Dendritic cell treated with granulocyte-macrophage colony-stimulating factor and Interleukin-4, amounts not matched to agents 40 ng/mL and 50 ng/mL, for 4 days (primary cell): Measurements from ENCODE around the gene EIF2D.
"Not testable (repeated sequence)": the region's sequence is repeated elsewhere in the genome, so short reads cannot be mapped to it uniquely, and the experiment has no call there.

Experiments used
- H3K27ac Mint-ChIP-seq: one replicate; pipeline ENCODE4 v1.8.0; 2022; ENCODE audit warnings: mild to moderate bottlenecking, mixed read lengths
- H3K27me3 Mint-ChIP-seq: one replicate; pipeline ENCODE4 v1.8.0; 2022; ENCODE audit warnings: mild to moderate bottlenecking, mixed read lengths
- H3K36me3 Mint-ChIP-seq: one replicate; pipeline ENCODE4 v1.8.0; 2022; ENCODE audit warnings: low read depth, mixed read lengths
- H3K4me1 Mint-ChIP-seq: one replicate; pipeline ENCODE4 v1.8.0; 2022; ENCODE audit warnings: low read depth, mixed read lengths
- H3K4me3 Mint-ChIP-seq: one replicate; pipeline ENCODE4 v1.8.0; 2022; ENCODE audit warnings: mild to moderate bottlenecking, moderate library complexity, mixed read lengths
- H3K9me3 Mint-ChIP-seq: one replicate; pipeline ENCODE4 v1.8.0; 2022; ENCODE audit warnings: mixed read lengths
- intact Hi-C: fragments of 100-400 bp; cut with micrococcal nuclease; formaldehyde crosslinking; loops from one replicate; pipeline ENCODE4 v1.15.0; 2022

Gene EIF2D

DNA sequence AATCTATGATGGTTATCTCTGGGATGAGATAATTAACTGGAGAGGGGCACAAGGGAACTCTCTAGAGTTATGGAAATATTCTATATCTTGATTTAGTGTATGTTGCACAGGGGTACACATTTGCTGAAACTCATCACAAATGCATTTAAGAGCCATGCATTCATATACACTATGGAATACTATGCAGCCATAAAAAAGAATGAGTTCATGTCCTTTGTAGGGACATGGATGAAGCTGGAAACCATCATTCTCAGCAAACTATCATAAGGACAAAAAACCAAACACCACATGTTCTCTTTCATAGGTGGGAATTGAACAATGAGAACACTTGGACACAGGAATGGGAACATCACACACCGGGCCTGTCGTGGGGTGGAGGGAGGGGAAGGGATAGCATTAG, 14.1 kb upstream of the EIF2D start:
- H3K4me3 Mint-ChIP-seq, intact Hi-C loops, H3K9me3 Mint-ChIP-seq, H3K27me3 Mint-ChIP-seq, H3K36me3 Mint-ChIP-seq, H3K27ac Mint-ChIP-seq, H3K4me1 Mint-ChIP-seq: not testable (repeated sequence)

DNA sequence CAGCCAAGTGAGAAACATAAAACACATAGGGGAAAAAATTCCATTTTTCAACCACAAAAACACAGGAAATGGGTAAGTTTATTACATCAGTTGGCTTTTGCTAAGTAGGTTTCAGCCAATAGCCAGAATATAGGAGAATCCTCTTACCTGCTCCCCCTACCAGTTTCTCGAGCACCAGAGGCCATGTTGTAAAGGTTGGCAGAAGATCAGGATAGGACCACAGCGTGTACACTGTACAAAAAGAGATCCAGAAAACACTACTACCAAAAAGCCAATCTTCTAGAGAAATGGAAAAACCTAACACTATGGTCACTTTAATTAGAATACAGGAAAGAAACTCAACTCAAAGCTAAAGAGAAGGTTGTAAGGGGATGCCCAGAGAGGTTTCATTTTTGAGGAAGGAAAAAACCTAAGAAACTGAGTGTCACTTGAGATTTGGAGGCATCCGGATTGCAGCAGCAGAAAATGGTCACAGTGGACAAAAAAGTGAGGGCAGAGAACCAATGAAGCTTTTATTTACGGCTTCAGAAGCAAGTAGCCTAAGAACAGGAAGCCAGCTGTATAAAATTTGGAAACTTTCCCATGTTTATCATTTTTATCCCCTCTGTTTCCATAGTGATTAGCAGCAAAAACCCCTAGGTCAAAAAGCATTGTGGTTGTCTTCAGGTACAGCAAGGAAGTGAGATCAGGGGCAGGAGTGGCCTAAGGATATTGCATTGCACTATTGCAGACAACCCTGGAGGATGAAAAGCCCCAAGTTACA, 2.9 kb downstream of the EIF2D start:
- Mint-ChIP-seq H3K4me1 (peaks cover 22% of the 10 kb centered on the region), H3K9me3 (no peaks in the 10 kb centered on the region), H3K27me3 (no peaks in the 10 kb centered on the region), H3K4me3 (no peak overlapping the region), H3K36me3 (peaks cover 66% of the 10 kb centered on the region), H3K27ac (no peak overlapping the region)
- intact Hi-C loops, result loop anchor here (5.0 kb wide), 1 partner anchor 303 kb away; no protein-coding TSS in a partner anchor

DNA sequence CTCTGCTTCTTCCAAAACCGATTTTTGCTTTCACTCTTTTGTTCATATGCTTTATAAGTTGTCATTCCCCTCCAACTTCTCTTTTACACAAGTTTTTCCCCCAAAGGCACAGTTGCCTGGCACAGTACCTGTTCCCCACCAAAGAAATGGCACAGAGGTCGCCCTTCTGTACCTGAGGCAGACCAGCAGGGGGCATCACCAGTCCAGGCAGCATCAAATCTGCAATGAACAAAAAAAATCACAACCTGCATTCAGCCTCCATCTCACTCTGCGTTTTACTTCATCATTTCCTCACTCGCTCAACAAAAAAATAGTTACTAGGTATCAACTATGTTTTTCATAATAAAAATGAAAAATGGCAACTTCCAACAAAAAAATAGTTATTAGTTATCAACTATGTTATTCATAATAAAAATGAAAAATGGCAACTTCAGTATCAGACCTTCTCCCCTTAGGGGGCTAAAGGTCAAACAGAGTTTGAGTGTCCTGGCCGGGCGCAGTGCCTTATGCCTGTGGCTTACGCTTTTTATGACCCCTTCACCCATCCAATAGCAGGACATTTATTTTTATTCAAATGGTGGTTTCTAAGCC, 4.1 kb downstream of the EIF2D start:
- no peaks in the 10 kb centered on the region for H3K27me3 Mint-ChIP-seq
- intact Hi-C loops, result loop anchor here (5.0 kb wide), 1 partner anchor 304 kb away; no protein-coding TSS in a partner anchor
- peaks cover 22% of the 10 kb centered on the region for H3K4me1 Mint-ChIP-seq
- H3K27ac Mint-ChIP-seq, result no peak overlapping the region
- no peaks in the 10 kb centered on the region for H3K9me3 Mint-ChIP-seq
- no peak overlapping the region for H3K4me3 Mint-ChIP-seq
- H3K36me3 Mint-ChIP-seq, result peaks cover 78% of the 10 kb centered on the region

DNA sequence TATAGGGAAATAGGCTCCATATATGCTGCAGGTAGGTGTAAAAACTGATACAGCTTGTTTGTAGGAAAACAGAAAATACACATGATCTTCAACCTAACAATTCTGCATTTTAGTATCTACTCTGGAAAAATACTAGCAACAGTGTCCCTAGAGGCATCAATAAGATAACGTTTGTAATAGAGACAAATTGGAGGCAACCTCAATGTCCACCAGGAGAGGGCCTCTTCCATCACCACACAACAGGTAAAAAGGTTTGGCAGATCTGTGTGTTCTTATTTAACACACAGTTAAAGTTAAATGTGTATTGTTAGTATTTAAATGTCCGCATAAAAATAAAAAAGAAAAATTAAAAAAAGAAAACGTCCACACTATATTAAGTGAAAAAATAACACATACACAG, 5.4 kb downstream of the EIF2D start:
- no peaks in the 10 kb centered on the region for H3K9me3 Mint-ChIP-seq

DNA sequence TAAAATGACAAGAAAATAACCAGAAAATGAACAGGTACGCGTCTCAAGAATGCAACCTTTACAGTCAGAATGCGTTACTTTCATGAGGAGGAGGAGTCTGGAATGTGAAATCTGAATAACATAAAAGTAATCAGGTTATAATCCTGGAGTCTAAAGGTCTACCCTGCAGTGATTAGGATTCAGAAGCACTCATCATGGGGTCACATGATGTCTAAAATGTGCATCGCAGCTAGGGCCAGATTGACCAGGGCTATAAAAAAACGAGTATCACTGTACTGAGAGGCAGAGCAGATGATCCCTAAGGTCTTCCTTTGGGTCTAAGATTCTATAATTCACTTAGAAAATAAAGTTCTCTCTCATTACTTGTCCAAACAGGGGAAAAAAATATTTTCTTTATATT, 7.4 kb downstream of the EIF2D start:
- H3K4me1 Mint-ChIP-seq, result peaks cover 5% of the 10 kb centered on the region
- H3K4me3 Mint-ChIP-seq, result no peak overlapping the region
- no peaks in the 10 kb centered on the region for H3K27me3 Mint-ChIP-seq
- H3K27ac Mint-ChIP-seq, result no peak overlapping the region
- intact Hi-C loops, result loop anchor here (5.0 kb wide), 1 partner anchor 307 kb away; no protein-coding TSS in a partner anchor
- H3K36me3 Mint-ChIP-seq, result peaks cover 87% of the 10 kb centered on the region
- H3K9me3 Mint-ChIP-seq, result no peaks in the 10 kb centered on the region

More for the DNA sequence above, 5.4 kb downstream of the EIF2D start:
- Mint-ChIP-seq H3K27ac (no peak overlapping the region), H3K4me1 (peaks cover 18% of the 10 kb centered on the region), H3K4me3 (no peak overlapping the region), H3K27me3 (no peaks in the 10 kb centered on the region), H3K36me3 (peaks cover 88% of the 10 kb centered on the region)
- intact Hi-C loops, result loop anchor here (5.0 kb wide), 1 partner anchor 305 kb away; no protein-coding TSS in a partner anchor

DNA sequence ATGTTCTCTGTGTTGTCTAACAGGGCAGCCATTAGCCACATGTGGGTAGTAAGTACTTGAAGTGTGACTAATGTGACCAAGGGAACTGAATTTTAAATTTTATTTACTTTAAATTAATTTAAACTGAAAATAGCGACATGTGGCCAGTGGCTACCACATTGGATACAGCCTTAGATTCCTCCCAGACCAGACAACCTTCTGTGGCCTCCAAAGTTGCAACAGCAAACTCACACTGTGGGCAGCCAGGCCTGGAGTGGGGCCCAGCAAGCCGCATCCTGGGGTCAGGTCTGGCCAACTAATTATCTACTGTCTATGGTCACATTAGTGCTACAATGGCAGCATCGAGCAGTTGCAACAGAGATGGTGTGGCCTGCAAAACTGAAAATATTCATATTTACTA, 11.7 kb downstream of the EIF2D start:
- intact Hi-C loops, result no loop called here
- H3K4me3 Mint-ChIP-seq, result no peak overlapping the region
- no peaks in the 10 kb centered on the region for H3K27me3 Mint-ChIP-seq
- no peaks in the 10 kb centered on the region for H3K9me3 Mint-ChIP-seq
- peaks cover 92% of the 10 kb centered on the region for H3K36me3 Mint-ChIP-seq
- no peaks in the 10 kb centered on the region for H3K4me1 Mint-ChIP-seq
- H3K27ac Mint-ChIP-seq, result no peak overlapping the region

DNA sequence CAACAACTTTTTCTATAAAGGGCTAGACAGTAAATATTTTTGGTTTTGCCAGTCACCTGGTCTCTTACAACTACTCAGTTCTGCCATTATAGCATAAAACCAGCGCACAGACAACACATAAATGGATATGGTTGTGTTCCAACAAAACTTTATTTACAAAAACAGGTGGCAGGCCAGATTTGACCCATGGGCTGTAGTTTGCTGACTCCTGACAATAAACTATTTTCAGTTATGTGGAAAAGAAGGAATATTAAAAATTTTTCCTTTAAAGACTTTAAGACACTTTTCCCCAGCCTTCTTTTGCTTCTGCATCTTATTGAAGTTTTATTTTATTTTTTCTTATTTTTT, 16.0 kb downstream of the EIF2D start:
- Mint-ChIP-seq H3K9me3 (no peaks in the 10 kb centered on the region), H3K4me1 (no peaks in the 10 kb centered on the region), H3K36me3 (peaks cover 95% of the 10 kb centered on the region), H3K27ac (no peak overlapping the region), H3K27me3 (no peaks in the 10 kb centered on the region), H3K4me3 (no peak overlapping the region)
- intact Hi-C loops, result no loop called here

DNA sequence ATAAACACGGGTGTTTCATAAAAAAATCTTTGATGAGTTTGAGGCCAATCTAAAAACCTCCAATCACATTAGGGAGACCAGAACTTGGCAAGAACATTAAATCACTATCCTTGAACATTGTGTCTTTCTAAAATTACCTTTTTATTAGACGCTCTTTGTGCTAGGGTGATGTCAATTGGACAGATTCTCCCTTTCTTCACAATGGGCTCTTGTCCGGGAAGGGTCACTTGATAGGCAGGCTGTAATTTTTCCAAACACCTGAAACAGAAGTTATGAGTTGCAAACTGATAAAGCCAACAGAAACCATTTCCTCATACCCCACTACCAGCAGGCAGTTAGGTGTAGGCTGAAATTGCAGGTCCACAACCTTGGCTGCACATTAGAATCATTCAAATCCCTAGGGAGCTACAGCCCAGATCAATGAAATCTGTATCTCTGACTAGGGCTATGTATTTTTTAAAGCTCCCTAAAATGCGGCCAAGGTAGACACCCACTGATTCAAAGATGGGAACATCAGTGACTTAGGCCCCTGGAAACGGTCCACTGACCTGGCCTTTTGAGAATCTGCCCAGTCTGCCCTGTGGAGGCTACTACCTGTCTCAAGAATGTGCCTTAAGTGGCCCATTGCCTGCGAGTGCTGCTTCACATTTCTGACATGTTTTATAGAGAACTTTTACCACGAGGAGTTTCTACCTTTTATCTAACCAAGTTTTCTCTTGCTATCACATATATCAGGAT, 16.5 kb downstream of the EIF2D start:
- H3K9me3 Mint-ChIP-seq, result no peaks in the 10 kb centered on the region
- H3K4me3 Mint-ChIP-seq, result no peak overlapping the region
- intact Hi-C loops, result no loop called here
- H3K4me1 Mint-ChIP-seq, result no peaks in the 10 kb centered on the region
- peaks cover 95% of the 10 kb centered on the region for H3K36me3 Mint-ChIP-seq
- H3K27me3 Mint-ChIP-seq, result no peaks in the 10 kb centered on the region
- H3K27ac Mint-ChIP-seq, result no peak overlapping the region

DNA sequence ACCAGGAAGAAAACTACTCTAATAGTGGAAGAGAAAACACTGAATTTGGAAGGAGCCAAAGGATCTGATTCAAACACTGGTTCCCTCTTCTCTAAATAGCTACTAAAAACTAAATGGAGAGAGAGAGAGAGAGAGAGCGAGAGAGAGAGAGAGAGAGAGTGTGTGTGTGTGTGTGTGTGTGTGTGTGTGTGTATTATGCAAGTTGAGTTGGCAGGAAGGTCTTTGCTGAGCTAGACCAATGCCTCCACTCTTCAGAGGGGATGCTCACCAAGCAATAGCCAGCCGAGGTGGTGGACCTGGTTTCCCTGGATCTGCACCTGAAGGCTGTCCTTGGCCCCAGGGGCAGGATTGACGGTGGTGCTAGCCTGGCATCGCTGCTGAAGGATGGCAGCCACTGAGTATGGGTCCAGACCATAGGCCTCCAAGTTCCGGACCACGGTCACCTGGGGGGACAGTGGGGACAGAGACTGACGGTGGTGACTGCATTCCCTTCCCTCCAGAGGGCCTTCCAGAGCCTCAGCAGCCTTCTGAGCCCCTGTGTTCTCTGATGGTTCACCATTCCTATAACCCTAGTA, 18.8 kb downstream of the EIF2D start:
- intact Hi-C loops, result no loop called here
- Mint-ChIP-seq H3K9me3 (no peaks in the 10 kb centered on the region), H3K36me3 (peaks cover 97% of the 10 kb centered on the region), H3K27me3 (no peaks in the 10 kb centered on the region), H3K4me3 (no peak overlapping the region), H3K27ac (no peak overlapping the region), H3K4me1 (peaks cover 5% of the 10 kb centered on the region)

DNA sequence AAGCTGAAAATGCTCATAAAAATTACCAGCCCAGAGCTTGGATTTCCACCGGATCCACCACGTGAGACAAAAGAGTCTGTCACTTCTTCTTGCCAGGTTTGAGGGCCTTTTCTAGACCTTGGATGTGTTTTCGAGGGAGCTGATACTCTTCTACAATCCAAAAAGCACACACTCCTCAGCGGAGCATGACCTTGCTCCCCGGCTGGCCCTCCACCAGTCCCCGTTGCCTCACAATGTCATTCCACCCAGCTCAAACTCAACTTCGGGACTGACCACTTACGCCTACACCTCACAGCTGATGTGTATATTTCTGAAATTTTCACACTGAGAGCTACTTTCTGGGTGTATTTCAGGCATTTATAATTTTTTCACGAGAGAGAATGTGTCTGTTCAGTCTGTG, 20.6 kb downstream of the EIF2D start:
- H3K9me3 Mint-ChIP-seq, result no peaks in the 10 kb centered on the region
- peaks cover 99% of the 10 kb centered on the region for H3K36me3 Mint-ChIP-seq
- H3K27ac Mint-ChIP-seq, result no peak overlapping the region
- H3K27me3 Mint-ChIP-seq, result no peaks in the 10 kb centered on the region
- intact Hi-C loops, result no loop called here
- peaks cover 5% of the 10 kb centered on the region for H3K4me1 Mint-ChIP-seq
- H3K4me3 Mint-ChIP-seq, result no peak overlapping the region

DNA sequence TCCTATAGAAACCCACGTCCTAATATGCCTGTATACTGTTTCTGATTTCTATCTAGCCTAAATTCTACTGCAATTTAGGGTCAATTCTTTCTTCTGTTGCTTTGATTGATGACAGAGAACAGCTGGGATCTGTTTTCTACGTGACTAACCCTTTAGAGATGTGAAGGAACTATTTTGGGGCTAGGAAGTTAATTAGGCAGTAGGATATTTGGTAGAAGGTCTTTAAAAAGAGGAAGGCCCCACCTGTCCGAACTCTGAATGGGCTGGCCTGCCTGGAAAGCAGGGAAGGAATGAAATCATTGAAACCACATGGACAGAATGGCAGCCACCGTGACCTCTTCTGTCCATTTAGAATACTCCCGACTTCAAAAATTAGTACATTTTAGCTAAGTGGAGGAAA, 21.0 kb downstream of the EIF2D start:
- no peaks in the 10 kb centered on the region for H3K27me3 Mint-ChIP-seq
- H3K36me3 Mint-ChIP-seq, result peaks cover 99% of the 10 kb centered on the region
- H3K27ac Mint-ChIP-seq, result no peak overlapping the region
- intact Hi-C loops, result no loop called here
- peaks cover 5% of the 10 kb centered on the region for H3K4me1 Mint-ChIP-seq
- H3K4me3 Mint-ChIP-seq, result no peak overlapping the region
- no peaks in the 10 kb centered on the region for H3K9me3 Mint-ChIP-seq

DNA sequence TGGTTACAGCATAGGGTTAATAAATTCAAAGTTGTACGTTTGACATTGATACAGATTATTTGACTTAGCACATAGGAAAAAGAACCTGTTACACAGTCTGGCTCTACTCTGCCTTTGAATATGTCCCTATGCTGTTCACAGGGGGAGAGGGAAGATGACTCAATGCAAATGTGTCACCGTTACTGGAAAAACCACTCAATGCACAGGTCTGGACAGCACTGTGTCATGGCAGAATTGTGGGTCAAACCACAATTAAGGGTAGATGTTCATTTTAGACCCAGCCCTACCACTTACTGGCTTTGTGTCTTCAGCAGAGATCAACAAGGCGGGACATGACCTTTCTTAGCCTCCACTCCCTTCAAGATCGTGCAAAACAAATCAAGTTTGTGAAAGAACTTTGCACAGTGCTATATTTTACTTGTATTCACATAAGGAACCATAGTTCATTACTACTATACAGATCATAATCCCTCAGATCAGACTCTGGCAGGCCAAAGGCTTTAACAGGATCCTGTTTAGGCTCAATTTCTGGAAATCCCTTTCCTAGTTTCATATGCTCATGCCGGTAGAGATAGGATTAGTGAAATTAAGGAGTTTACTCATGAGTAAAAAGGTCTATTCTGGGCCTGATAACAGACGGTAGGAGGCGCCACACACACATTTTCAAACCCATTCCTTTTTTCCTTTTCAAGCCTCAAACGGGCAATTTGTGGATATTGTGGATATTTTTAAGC, 22.1 kb downstream of the EIF2D start:
- Mint-ChIP-seq H3K27ac (no peak overlapping the region), H3K4me3 (no peak overlapping the region), H3K27me3 (no peaks in the 10 kb centered on the region), H3K9me3 (no peaks in the 10 kb centered on the region), H3K36me3 (peaks cover 99% of the 10 kb centered on the region), H3K4me1 (peaks cover 6% of the 10 kb centered on the region)
- intact Hi-C loops, result no loop called here

DNA sequence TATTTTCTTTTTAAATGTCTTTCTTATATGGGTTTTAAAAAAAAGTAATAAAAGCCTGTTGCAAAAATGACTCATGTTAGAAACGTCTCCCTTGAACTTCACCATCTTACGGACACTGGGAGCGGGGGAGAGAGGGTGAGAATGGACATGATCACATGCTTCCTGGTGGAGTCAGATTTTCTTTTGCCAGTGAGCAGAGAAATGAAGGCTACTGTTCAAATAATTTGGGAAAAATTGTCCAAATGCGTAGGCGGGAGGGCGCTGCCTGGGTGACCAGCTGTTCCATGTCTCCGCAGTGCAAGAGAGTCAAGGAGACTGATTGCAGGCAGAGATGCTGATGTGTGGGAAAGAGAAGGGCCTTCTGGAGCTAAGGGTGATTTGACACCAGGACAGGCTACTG, 23.1 kb downstream of the EIF2D start:
- no peak overlapping the region for H3K4me3 Mint-ChIP-seq
- H3K36me3 Mint-ChIP-seq, result peaks cover 99% of the 10 kb centered on the region
- H3K27me3 Mint-ChIP-seq, result no peaks in the 10 kb centered on the region
- H3K9me3 Mint-ChIP-seq, result no peaks in the 10 kb centered on the region
- H3K27ac Mint-ChIP-seq, result no peak overlapping the region
- intact Hi-C loops, result no loop called here
- peaks cover 11% of the 10 kb centered on the region for H3K4me1 Mint-ChIP-seq
